CD4-positive, alpha-beta T cell treated with Interferon alpha-2 for 1 hour (primary cell): ENCODE data around the gene CDHR3.

Source experiments
- DNase-seq, 2 donors: peaks; one replicate each; pipeline ENCODE4 v3.0.0-alpha.2; 2020 to 2022

Gene CDHR3

DNA sequence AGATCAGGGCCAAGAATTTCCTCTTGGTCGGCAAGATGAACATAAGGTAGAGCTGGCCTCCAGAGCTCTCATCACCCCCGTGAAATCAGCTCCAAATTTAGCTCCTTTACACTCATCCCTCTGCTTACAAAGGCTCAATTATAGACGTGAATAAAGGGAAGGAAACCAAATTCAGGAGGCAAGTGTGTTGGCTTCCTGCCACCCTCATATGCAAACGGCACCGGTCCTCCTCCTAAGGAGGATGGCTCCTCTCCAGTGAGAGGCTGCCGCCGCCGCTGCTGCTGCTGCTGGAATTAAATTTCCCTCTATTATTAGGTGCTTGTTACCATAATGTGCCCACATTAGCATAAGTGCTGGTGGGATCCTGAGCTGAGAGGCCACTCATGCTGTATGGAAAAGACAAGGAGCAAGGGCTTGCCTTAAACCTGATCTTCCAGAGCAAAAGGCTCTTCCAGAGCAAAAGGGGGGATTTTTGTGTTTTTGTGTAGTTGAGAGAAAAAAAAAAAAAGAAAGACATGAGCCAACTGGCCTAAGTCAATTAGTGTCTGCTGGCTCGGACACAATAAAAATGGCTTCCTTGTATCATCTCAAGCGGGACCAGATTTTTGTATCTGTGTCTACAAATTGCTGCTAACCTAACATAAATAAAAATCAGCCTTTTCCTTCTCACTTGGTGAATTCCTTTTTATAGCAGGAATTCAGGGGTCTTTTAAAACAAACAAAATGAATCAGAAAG is 68.4 kb downstream of the CDHR3 start:
- DNase-seq: no peak

DNA sequence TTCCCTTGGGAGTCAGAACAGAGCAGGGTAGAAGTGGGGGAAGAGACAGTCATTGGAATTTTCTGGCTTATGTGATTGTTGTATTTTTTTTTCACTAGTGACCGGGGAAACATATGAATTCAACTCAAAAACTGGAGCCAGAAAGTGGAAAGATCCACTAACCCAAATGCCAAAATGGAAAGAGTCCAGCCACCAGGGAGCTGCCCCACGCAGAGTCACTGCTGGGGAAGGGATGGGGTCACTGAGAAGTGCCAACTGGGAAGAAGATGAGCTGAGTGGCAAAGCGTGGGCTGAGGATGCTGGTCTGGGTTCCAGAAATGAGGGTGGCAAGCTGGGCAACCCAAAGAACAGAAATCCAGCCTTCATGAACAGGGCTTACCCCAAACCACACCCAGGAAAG is 69.2 kb downstream of the CDHR3 start:
- DNase-seq: no peak

- no peak for DNase-seq
These were observed 70.7 kb downstream of the CDHR3 start for GRCh38 chr7:106033735-106034134.

GRCh38 chr7:106034383-106034782 is 71.3 kb downstream of the CDHR3 start:
- no peak for DNase-seq

GRCh38 chr7:106035568-106035967 is 72.5 kb downstream of the CDHR3 start:
- DNase-seq: no peak

DNA sequence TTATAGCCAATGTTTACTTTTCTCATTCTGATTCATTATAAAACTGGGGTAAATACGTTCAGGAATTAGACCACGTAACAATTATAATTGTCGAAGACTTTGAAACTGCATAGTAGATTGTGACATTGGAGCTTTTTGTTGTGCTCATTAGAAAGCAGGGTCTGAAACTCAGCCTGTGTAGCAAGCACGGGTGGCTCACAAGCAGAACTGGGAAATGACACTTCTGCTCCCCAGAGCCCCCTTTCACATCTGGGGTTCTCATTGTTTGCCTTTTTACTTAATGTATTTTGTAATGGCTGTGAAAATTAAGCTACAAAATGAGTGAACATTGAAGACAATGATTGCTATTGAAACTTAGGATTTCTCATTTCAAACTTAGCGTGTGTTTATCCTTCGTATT is 72.9 kb downstream of the CDHR3 start:
- no peak for DNase-seq

GRCh38 chr7:106037489-106038176 is 74.6 kb downstream of the CDHR3 start:
- no peak for DNase-seq

GRCh38 chr7:106038289-106038688 is 75.2 kb downstream of the CDHR3 start:
- DNase-seq: no peak

DNA sequence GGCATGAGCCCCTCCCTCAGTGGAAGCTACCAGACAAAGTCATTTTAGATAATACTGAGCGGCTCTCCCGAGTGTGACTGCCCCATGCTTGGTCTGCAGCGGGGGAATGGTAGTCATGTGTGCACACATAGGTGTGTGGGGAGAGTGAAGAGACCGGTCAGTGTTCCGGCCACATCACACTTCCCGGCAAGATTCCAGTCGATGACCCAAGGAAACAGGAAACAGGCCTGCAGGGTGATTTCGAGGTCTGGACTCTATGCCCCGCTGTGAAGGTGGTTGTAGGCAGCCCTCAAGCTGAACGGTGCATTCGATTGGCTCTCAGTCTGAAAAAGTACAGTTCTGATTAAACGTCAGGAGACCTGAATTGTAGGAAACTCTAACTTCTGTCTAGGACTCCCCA is 75.9 kb downstream of the CDHR3 start:
- DNase-seq: no peak

- DNase-seq: no peak
These were observed 76.5 kb downstream of the CDHR3 start for GRCh38 chr7:106039486-106040060.

DNA sequence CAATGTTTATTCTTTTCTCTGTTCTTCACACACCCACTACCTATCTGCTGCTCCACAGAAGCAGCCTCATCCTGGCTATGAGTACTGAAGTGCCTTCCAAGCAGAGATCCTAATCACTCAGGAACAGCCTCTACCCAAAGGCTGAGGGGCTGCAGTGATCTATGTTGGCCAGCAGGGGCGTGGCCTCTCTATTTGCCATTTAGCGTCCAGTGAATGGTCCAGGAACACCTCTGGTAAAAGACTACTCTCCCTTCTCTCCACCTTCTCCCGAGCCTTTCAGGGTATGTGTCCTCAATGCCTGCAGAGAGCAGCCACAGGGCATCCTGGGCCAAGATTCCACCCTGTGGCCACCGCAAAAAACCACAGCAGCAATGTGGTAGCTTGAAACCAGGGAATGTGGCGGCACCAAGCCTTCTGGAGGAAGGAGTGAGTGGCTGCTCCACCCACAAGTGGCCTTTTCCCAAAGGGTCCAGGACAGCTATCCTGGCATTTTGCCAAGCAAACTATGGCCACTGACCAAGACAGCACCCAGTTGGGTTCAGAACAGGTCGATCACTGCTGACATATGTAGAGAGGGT is 78.2 kb downstream of the CDHR3 start:
- peak; percentile 16 to 42 for DNase-seq

- no peak for DNase-seq
These were observed 79.1 kb downstream of the CDHR3 start for GRCh38 chr7:106042196-106042611.

- DNase-seq: no peak
These were observed 82.1 kb downstream of the CDHR3 start for GRCh38 chr7:106045139-106045538.

DNA sequence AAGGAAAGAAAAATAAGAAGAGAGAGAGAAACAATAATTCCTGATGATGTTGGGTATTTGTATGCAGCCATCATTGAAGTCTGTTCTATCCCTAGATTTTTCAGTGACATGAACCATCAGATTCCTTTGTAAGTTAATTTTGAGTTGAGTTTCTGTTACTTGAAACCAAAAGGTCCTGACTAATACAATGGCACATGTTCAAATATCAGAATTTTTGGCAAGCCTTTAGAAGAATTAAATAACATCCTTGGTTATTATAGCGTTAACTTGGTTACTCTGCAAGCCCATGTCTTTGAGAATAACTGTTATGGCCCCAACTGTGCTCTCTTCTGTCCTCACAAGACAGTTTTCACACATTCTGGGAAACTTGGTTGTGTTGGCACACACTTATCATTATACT is 82.5 kb downstream of the CDHR3 start:
- no peak for DNase-seq

DNA sequence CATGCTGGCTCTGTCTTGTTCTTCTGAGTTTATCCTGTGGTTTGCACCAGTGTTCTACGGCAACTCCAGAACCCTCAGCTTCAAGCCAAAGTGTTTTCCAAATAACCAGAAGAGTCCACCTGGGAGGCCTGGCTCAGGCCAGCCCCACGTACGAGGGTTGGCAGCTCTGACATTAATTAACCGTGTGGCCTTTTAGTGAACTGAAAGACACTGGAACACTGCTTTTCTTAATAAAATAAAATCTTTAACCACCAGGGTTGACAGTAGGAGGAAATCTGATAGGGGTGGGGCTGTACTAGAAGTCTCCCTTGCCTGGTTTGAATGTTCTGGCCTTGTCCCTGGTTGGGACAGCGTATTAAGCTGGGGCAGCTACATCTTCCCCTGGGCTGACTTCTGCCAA is 84.1 kb downstream of the CDHR3 start:
- no peak for DNase-seq

GRCh38 chr7:106047818-106048705 is 85.0 kb downstream of the CDHR3 start:
- no peak for DNase-seq

DNA sequence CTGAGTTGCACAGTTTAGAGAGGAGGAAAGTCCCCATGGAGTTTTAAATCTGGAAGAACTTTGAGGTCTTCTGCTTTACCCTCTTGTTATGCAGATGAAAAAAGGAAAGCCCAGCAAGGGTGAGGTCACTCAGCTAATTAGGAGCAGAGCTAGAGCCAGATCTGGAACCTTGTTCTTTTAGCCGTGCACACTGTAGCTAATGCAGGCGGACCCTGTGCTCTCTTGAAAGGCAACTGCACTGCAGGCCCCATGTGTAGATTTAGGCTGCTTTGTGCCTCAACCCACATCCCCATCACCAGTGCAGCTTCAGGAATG is 85.6 kb downstream of the CDHR3 start:
- DNase-seq: no peak

DNA sequence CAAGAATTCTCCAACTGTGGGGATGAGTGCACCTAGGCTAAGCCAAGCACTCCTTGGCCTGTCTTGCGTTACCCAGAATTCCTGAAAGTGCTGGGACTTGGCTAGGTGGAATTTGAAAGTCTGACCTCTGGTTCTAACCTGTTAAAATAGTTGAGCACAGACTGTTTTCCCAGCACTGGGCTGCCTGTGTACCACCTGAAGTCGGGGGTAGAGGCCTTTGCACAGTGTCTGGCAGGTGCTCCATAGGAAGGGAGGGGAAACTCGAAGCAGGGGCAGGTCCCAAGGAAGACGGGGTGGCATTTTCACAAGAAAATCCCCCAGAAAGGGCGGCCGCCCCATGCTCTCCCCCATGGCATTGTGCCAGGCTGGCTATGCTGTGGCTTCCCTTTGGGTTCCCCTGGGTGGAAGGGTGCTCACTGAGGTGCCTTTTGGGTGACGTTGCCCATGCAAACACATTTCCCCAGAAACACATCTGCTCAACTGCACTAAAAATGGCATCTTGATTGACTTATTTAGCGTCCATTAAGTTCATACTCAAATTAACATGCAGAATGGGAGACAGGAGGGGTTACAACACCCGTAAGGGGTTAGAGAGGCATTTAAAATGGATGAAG is 86.2 kb downstream of the CDHR3 start:
- DNase-seq: peak in 1 of 2 donors; percentile 40

GRCh38 chr7:106050002-106050745 is 87.1 kb downstream of the CDHR3 start:
- no peak for DNase-seq

DNA sequence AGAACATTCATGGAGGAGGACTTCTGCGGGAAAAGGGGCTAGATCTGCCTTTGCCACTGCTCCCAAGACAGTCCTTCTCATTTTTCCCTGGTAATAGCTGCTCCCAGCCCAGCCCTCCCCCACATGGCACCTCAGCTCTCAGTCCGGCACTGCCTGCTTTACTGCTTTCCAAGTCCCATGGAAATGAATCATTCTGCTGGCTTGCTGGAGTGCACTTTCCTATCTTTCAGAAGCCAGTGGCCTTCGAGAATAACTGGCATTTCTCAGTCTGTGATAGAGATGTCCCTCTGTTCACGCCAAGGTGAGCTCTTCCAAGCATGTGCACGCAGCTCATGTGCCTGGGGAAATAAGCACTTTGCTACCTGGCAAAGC is 87.7 kb downstream of the CDHR3 start:
- no peak for DNase-seq

DNA sequence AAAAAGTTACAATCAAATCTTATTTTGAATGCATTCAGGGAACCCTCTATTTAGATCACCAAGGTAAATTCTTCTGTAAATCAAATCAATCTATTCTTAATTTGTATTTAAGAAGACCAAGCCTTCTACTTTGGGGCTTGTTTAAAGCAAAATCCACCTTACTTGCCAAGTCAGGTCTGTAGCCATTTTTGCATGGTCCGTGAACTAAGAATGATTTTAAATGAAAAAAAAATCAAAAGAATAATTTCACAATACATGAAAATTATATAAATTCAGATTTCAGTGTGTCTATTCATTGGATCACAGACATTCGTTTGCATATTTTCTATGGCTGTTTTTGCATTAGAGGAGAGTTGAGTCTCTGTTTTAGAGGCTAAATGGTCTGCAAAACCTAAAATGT is 89.6 kb downstream of the CDHR3 start:
- no peak for DNase-seq

DNA sequence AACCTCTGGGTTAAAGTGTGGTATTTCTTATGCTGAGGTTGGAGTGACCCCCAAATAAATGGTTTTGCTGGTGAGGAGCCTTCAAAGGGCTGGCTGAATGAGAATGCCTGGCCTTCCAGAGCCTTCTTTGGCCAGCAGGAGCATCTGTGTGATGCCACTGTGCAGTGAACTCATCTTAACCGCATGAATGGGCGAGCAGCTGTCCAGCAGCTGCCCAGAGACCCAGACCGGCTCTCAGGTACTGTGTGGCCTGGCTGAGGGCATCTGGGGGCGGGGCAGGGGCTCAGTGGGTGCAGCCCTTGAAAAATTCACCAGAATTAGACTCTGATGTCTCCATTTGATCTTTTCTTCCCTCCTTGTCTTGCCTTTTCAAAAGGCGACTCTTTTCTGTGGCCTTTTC is 90.0 kb downstream of the CDHR3 start:
- DNase-seq: no peak
